Globus pallidus (tissue), 1 donor: ENCODE data around the gene SLC6A4.

Source experiments
- DNase-seq: peaks from one replicate; pipeline ENCODE4 v3.0.0-alpha.2; 2015; ENCODE audit warnings: low spot score

The SLC6A4 gene

GRCh38 chr17:30235386-30236296 is at the start of gene SLC6A4:
Gene SLC6A4, minus strand, starts transcription at chr17:30235697. Its CDS starts 13,739 bp downstream, at chr17:30221958.
- DNase-seq = no peak

GRCh38 chr17:30279156-30279555 is 43.7 kb upstream of the SLC6A4 start:
- no peak for DNase-seq

GRCh38 chr17:30278032-30278431 is 42.5 kb upstream of the SLC6A4 start:
- peak; percentile 26 for DNase-seq

GRCh38 chr17:30275911-30276310 is 40.4 kb upstream of the SLC6A4 start:
- no peak for DNase-seq

GRCh38 chr17:30274887-30275286 is 39.4 kb upstream of the SLC6A4 start:
- no peak for DNase-seq

- no peak for DNase-seq
Measured at GRCh38 chr17:30273373-30273772, 37.9 kb upstream of the SLC6A4 start.

GRCh38 chr17:30271102-30271501 is 35.6 kb upstream of the SLC6A4 start:
- DNase-seq = no peak

GRCh38 chr17:30267625-30268024 is 32.1 kb upstream of the SLC6A4 start:
- DNase-seq = no peak

- no peak for DNase-seq
Measured at GRCh38 chr17:30263552-30264333, 28.2 kb upstream of the SLC6A4 start.

GRCh38 chr17:30256756-30257506 is 21.4 kb upstream of the SLC6A4 start:
- no peak for DNase-seq

- no peak for DNase-seq
Measured at GRCh38 chr17:30254150-30254549, 18.7 kb upstream of the SLC6A4 start.

- no peak for DNase-seq
Measured at GRCh38 chr17:30253312-30253711, 17.8 kb upstream of the SLC6A4 start.

GRCh38 chr17:30251931-30252330 is 16.4 kb upstream of the SLC6A4 start:
- DNase-seq = no peak

- no peak for DNase-seq
Measured at GRCh38 chr17:30249460-30249859, 14.0 kb upstream of the SLC6A4 start.

GRCh38 chr17:30248786-30249185 is 13.3 kb upstream of the SLC6A4 start:
- DNase-seq = no peak

GRCh38 chr17:30246460-30246859 is 11.0 kb upstream of the SLC6A4 start:
- DNase-seq = no peak

- no peak for DNase-seq
Measured at GRCh38 chr17:30244853-30245385, 9.4 kb upstream of the SLC6A4 start.

GRCh38 chr17:30243568-30243967 is 8.1 kb upstream of the SLC6A4 start:
- DNase-seq = no peak

- no peak for DNase-seq
Measured at GRCh38 chr17:30243002-30243401, 7.5 kb upstream of the SLC6A4 start.

GRCh38 chr17:30241051-30241450 is 5.6 kb upstream of the SLC6A4 start:
- no peak for DNase-seq

GRCh38 chr17:30240177-30240576 is 4.7 kb upstream of the SLC6A4 start:
- DNase-seq = no peak

- DNase-seq = no peak
Measured at GRCh38 chr17:30239089-30239462, 3.6 kb upstream of the SLC6A4 start.
